Stimulated activated effector memory CD8-positive, alpha-beta T cell treated with anti-CD3 and anti-CD28 coated beads, Interleukin-12 subunit alpha, Interleukin-12 subunit beta, amount 100 ng/mL, for 72 hours (primary cell): Measurements from ENCODE around the gene GLIS2.

Source experiments
- ATAC-seq: fragments of 150-1000 bp; cut with Tn5 transposase; 2 replicates; pipeline ENCODE4 v1.10.0; 2021
- DNase-seq, 2 donors: peaks; one replicate each; pipeline ENCODE4 v3.0.0; 2021 to 2022; ENCODE audit warnings: low spot score in 2 of 2
- H3K27ac Mint-ChIP-seq: one replicate; pipeline ENCODE4 v1.8.0; 2022; ENCODE audit warnings: mild to moderate bottlenecking, mixed read lengths
- H3K36me3 Mint-ChIP-seq: one replicate; pipeline ENCODE4 v1.8.0; 2022; ENCODE audit warnings: mild to moderate bottlenecking, mixed read lengths
- H3K4me1 Mint-ChIP-seq: one replicate; pipeline ENCODE4 v1.8.0; 2022; ENCODE audit warnings: mixed read lengths
- H3K4me3 Mint-ChIP-seq: one replicate; pipeline ENCODE4 v1.8.0; 2022; ENCODE audit warnings: mild to moderate bottlenecking, mixed read lengths
- H3K9me3 Mint-ChIP-seq: one replicate; pipeline ENCODE4 v1.8.0; 2022; ENCODE audit warnings: mixed read lengths

Gene GLIS2

GRCh38 chr16:4381935-4382794 is 66.3 kb downstream of the GLIS2 start:
- peaks cover 63% of the 10 kb centered on the region for H3K36me3 Mint-ChIP-seq
- H3K4me3 Mint-ChIP-seq = no peak overlapping the region

DNA sequence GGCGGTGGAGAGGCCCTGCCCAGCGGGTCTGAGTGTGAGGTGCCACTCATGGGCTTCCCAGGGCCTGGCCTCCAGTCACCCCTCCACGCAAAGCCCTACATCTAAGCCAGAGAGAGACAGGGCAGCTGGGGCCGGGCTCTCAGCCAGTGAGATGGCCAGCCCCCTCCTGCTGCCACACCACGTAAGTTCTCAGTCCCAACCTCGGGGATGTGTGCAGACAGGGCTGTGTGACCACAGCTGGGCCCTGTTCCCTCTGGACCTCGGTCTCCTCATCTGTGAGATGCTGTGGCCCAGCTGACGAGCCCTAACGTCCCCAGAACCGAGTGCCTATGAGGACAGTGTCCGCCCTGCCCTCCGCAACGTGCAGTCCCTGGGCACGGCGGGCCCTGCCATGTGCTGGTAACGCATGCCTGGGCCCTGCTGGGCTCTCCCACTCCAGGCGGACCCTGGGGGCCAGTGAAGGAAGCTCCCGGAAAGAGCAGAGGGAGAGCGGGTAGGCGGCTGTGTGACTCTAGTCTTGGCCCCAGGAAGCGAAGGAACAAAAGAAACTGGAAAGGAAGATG is 67.0 kb downstream of the GLIS2 start:
- Mint-ChIP-seq H3K4me3 (no peak overlapping the region), H3K36me3 (peaks cover 63% of the 10 kb centered on the region), H3K27ac (peak overlapping the region; percentile 55), H3K4me1 (peaks cover 9% of the 10 kb centered on the region), H3K9me3 (no peaks in the 10 kb centered on the region)
- ATAC-seq = no peak
- no peak for DNase-seq

More at GRCh38 chr16:4381935-4382794, 66.3 kb downstream of the GLIS2 start:
- Mint-ChIP-seq H3K27ac (peak overlapping the region; percentile 55), H3K9me3 (no peaks in the 10 kb centered on the region), H3K4me1 (peaks cover 13% of the 10 kb centered on the region)
- ATAC-seq (no peak), DNase-seq (no peak)

DNA sequence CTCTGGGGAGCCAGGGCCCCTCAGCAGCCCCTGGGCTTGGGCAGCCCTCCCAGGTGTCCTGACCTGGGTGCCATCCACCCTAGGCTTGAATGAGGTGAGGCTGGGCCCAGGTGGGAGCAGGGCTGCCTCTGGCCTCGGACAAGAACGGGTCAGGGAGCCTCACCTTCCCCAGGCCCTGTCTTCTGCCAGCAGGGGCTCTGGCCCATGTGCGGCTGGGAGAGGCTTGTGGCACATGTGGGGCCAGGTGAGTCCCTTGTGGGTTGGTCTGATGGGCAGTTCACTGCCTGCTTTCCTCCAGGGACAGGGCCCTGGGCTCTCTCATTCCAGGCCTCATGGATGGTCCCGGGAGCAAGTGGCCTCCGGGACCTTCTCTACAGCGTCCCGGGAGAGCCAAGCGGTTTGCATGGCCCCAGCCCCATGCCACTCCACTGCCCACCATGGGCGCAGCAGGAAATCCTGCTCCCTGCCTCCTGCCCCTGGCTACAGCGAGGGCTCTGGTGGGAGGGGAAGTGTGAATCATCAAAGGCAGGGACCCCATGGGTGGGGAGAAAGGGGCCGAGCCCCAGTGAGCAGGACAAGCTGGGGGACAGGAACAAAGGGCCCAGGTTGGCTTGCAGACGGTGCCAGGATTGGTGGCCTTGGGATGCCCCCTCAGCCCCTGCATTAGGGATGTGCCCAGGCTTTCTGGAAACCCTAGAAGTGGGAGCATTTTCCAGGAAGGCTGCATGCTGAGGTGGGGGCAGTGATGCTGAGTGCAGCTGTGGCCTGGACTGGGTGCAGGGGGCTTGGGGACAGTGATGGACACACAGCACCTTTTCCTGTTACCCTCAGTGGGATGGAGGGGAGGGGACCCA is 68.0 kb downstream of the GLIS2 start:
- H3K27ac Mint-ChIP-seq = peak overlapping the region; percentile 55
- H3K4me3 Mint-ChIP-seq = no peak overlapping the region
- DNase-seq (no peak), ATAC-seq (no peak)
- H3K36me3 Mint-ChIP-seq = peaks cover 63% of the 10 kb centered on the region
- H3K4me1 Mint-ChIP-seq = no peaks in the 10 kb centered on the region
- no peaks in the 10 kb centered on the region for H3K9me3 Mint-ChIP-seq

DNA sequence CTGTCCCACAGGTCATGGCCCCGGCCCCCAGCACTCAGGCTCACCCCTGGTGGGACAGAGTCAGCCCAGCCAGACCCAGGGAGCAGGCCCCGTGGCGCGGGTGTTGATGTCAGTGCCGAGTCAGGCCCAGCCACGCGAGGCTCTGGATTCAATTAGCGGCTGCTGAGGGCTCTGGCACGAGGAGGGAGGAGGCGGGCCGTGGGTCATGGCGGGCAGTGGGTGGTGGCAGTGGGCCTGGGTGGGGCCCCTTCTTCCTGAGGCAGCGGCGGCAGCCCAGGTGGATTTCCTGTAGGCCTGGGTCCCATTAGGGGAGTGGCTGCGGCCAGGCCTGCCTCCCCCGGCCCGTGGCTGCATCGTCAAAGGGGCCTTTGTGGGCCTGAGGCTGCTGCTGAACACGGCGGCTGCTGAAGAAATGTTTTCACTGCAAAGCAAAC is 68.7 kb downstream of the GLIS2 start:
- peaks cover 70% of the 10 kb centered on the region for H3K36me3 Mint-ChIP-seq
- DNase-seq (no peak), ATAC-seq (no peak)
- H3K4me3 Mint-ChIP-seq = no peak overlapping the region
- no peaks in the 10 kb centered on the region for H3K4me1 Mint-ChIP-seq
- H3K27ac Mint-ChIP-seq = no peak overlapping the region
- H3K9me3 Mint-ChIP-seq = no peaks in the 10 kb centered on the region

DNA sequence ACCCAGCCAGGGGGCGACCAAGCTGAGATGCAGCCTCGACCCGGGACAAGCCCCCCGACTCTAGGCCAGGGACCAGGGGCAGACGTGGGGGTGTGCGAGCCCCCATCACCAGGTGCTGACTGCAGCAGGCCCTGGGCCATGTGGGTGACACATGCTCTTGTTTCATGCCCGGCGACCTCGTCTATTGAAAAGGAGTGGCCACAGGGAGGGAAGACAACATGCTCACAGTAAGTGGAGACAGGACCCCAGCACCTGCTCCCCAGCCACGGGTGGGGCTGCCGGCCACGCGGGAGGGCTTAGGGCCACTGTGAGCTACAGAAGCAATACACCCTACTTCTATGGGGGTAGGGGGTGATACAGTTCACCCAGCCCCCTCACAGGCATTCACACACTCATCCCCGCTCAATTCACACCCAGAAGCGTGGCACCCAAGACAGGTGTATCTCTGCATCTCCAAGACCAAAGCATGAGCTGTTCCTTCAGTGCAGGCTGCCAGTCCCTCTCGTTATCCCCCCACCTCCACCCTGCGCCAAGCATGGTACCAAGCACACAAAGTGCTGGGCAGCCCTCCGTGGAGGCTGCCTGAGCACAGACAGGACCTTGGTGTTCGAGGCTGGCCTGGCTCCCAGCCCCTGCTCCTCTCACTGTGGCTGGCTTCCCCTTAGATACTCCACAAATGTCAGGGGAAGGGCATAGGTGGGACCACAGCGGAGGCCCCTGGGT is 69.4 kb downstream of the GLIS2 start:
- Mint-ChIP-seq H3K36me3 (peaks cover 73% of the 10 kb centered on the region), H3K9me3 (no peaks in the 10 kb centered on the region), H3K4me3 (no peak overlapping the region), H3K4me1 (no peaks in the 10 kb centered on the region), H3K27ac (peak overlapping the region; percentile 81)
- ATAC-seq (no peak), DNase-seq (no peak)

DNA sequence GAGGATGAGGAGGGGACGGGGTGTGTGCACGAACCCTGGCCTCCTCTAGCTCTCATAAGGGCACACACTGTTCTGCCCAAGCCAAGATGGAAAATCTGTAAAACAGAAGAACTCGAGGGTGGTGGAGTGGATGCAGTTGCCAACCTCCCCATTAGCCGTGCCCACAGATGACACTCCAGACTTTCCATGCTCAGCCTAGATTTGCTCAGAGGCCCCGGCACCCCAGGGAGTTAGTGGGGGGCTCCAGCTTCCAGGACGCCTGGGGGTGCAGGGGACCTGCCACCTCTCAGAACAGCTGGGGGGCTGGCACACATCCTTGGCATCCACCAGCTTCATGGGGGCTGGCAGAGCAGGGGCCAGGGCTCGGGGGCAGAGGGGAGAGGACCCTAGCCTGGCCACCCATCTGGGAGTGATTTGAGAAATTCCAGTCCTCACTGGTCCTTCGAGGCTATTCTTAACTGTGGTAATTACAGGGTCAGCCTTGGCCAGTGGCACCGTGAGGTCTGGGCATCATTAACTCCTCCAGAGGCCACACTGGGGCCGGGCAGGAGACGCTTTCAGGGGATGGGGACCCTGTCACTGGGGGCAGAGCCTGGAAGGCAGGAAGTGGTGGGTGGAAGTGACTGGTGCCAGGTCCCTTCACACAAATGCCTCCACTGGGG is 70.1 kb downstream of the GLIS2 start:
- peak overlapping the region; percentile 81 for H3K27ac Mint-ChIP-seq
- no peak for ATAC-seq
- no peak for DNase-seq
- H3K4me3 Mint-ChIP-seq = no peak overlapping the region
- H3K36me3 Mint-ChIP-seq = peaks cover 69% of the 10 kb centered on the region
- no peaks in the 10 kb centered on the region for H3K9me3 Mint-ChIP-seq
- H3K4me1 Mint-ChIP-seq = no peaks in the 10 kb centered on the region

- H3K27ac Mint-ChIP-seq = peak overlapping the region; percentile 81
- H3K36me3 Mint-ChIP-seq = peaks cover 64% of the 10 kb centered on the region
- no peak overlapping the region for H3K4me3 Mint-ChIP-seq
- H3K9me3 Mint-ChIP-seq = no peaks in the 10 kb centered on the region
- H3K4me1 Mint-ChIP-seq = no peaks in the 10 kb centered on the region
- ATAC-seq = no peak
- DNase-seq = no peak
These were observed 70.6 kb downstream of the GLIS2 start for GRCh38 chr16:4386451-4386805.

DNA sequence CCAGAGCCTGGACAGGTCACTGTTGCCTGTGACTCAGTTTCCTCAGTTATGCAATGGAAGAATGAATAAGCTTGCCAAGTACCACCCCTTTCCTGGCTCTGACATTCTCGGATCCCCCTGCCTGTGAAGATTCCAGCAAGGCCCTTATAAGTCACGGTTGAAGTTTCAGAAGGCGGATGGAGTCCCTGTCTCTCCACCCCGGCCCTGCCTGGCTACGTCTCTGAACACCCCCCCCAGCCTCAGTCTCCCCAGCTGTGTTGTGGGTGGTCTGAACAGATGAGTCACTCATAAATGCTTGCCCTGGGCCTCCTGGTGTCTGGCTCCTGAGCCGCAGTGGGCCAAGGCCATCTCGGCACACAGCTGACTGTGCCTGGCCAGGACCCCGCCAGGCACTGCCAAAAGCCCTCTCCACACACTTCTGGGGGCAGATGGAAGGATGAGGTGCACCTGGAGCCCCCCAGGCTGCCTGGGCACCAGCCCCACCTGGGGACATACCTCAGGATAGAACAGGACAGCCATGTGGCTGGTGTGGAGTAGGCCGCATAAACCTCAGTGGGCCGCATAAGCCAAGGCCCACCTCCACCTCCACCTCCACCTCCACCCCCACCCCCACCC is 71.2 kb downstream of the GLIS2 start:
- ATAC-seq (no peak), DNase-seq (no peak)
- H3K9me3 Mint-ChIP-seq = no peaks in the 10 kb centered on the region
- peak overlapping the region; percentile 81 for H3K27ac Mint-ChIP-seq
- no peak overlapping the region for H3K4me3 Mint-ChIP-seq
- no peaks in the 10 kb centered on the region for H3K4me1 Mint-ChIP-seq
- H3K36me3 Mint-ChIP-seq = peaks cover 59% of the 10 kb centered on the region

DNA sequence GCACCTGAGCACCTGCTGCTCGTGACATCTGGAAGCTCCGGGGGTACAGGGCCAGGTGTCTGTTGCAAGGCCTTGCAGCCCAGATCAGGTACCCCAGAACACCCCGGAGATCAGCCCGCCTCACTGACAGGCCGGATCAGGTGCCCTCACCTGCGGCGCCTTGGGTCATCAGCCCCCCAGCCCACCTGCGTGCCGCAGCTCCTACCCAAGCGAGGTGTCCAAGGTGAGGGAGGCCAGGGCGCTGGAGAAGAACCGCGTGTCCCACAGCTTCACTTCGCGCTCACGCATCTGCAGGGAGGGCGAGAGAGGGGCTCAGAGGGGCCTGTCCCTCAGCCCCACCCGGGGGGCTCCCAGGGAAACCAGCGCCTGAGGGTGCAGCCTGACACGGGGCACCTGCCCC is 71.9 kb downstream of the GLIS2 start:
- H3K4me3 Mint-ChIP-seq = no peak overlapping the region
- H3K9me3 Mint-ChIP-seq = no peaks in the 10 kb centered on the region
- DNase-seq = no peak
- H3K27ac Mint-ChIP-seq = no peak overlapping the region
- H3K36me3 Mint-ChIP-seq = peaks cover 55% of the 10 kb centered on the region
- H3K4me1 Mint-ChIP-seq = no peaks in the 10 kb centered on the region
- ATAC-seq = no peak

DNA sequence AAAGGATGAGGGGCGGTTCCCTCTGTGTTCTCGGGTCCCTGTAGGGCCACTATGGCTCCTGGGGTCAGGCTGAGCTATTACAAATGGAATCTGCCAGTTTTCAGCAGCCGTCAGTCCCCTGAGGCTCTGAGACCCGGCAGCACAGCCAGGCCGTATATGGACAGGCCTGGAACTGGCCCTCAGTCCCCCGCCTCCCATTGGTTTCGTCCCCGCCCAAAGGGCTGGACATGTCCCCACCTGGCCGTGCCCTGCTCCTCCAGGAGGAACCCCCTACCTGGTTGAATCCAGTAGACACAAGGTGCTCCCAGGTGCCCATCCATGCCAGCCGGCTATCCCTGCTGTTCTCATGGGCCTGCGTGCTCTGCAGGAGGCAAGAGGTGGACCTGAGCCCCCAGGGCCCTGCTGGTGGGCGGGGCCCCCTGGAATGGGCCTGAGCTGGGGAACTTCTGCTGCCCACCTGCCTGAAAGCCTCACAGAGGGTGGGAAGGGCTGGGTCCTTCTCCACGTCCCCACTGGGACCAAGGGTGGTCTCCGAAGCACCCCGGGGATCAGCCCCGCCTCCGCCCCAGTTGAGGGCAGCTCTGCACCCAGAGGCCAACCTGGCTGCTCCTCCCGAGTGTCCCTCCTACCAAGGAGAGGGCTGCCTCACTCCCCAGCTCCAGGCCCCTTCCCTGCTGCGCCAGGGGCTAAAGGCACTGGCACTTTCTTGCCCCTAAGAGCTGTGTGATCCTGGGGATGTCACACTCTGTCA is 72.6 kb downstream of the GLIS2 start:
- Mint-ChIP-seq H3K36me3 (peaks cover 54% of the 10 kb centered on the region), H3K27ac (no peak overlapping the region), H3K4me3 (no peak overlapping the region), H3K9me3 (no peaks in the 10 kb centered on the region), H3K4me1 (no peaks in the 10 kb centered on the region)
- ATAC-seq (no peak), DNase-seq (no peak)
